HUES64 (cell line): Measurements from ENCODE around the gene SPSB3.

ENCODE experiments used
- H3K27ac ChIP-seq: 2 replicates; pipeline ENCODE4 v1.7.0; 2013; ENCODE audit warnings: low read depth, low read length, inconsistent platforms
- H3K27me3 ChIP-seq: 2 replicates; pipeline ENCODE4 v1.6.1; 2013; ENCODE audit warnings: mild to moderate bottlenecking, low read length; ENCODE audit not compliant: insufficient read depth
- H3K36me3 ChIP-seq: 2 replicates; pipeline ENCODE4 v1.6.1; 2013; ENCODE audit warnings: mild to moderate bottlenecking, low read length; ENCODE audit not compliant: insufficient read depth
- H3K4me1 ChIP-seq: 2 replicates; pipeline ENCODE4 v1.6.1; 2013; ENCODE audit warnings: mild to moderate bottlenecking, low read length, moderate library complexity; ENCODE audit not compliant: insufficient read depth
- H3K4me3 ChIP-seq: 2 replicates; pipeline ENCODE4 v1.5.1; 2013; ENCODE audit warnings: mild to moderate bottlenecking, low read length, moderate library complexity
- H3K9ac ChIP-seq: 2 replicates; pipeline ENCODE4 v1.6.1; 2013; ENCODE audit warnings: mild to moderate bottlenecking, low read depth, low read length
- H3K9me3 ChIP-seq: 2 replicates; pipeline ENCODE4 v1.6.1; 2013; ENCODE audit warnings: low read depth, low read length; ENCODE audit not compliant: insufficient read depth
- WGBS: fragments of 150-250, 120-280 bp; methylation state at CpG from one replicate; pipeline ENCODE4 v1.1.7; 2013; ENCODE audit warnings: missing lambda C conversion rate; 5-methylcytosine and 5-hydroxymethylcytosine counted together

Gene SPSB3

GRCh38 chr16:1792836-1793577, 10.6 kb upstream of the SPSB3 start:
- WGBS = 96% methylated on average over 33 of the region's 33 CpGs

GRCh38 chr16:1791943-1792812, 9.8 kb upstream of the SPSB3 start:
- Histone ChIP-seq H3K9ac (no peak overlapping the region), H3K36me3 (peaks cover 16% of the 10 kb centered on the region), H3K4me1 (no peaks in the 10 kb centered on the region), H3K9me3 (peaks cover 2% of the 10 kb centered on the region; the same call in 1 of the 2 replicates), H3K27me3 (no peaks in the 10 kb centered on the region), H3K4me3 (no peak overlapping the region), H3K27ac (no peak overlapping the region)
- WGBS = 93% methylated on average over 59 of the region's 59 CpGs

More at GRCh38 chr16:1792836-1793577, 10.6 kb upstream of the SPSB3 start:
- Histone ChIP-seq H3K9ac (no peak overlapping the region), H3K4me3 (no peak overlapping the region), H3K4me1 (no peaks in the 10 kb centered on the region), H3K27me3 (no peaks in the 10 kb centered on the region), H3K9me3 (peaks cover 9% of the 10 kb centered on the region), H3K36me3 (peaks cover 11% of the 10 kb centered on the region), H3K27ac (no peak overlapping the region)

- no peak overlapping the region for H3K27ac ChIP-seq
- 94% methylated on average over 53 of the region's 53 CpGs for WGBS
- H3K9me3 ChIP-seq = no peaks in the 10 kb centered on the region
- no peaks in the 10 kb centered on the region for H3K4me1 ChIP-seq
- no peaks in the 10 kb centered on the region for H3K27me3 ChIP-seq
- H3K4me3 ChIP-seq = no peak overlapping the region
- H3K36me3 ChIP-seq = peaks cover 21% of the 10 kb centered on the region
- no peak overlapping the region for H3K9ac ChIP-seq
Observed at GRCh38 chr16:1791256-1791942, 9.0 kb upstream of the SPSB3 start.

- H3K27ac ChIP-seq = no peak overlapping the region
- H3K27me3 ChIP-seq = no peaks in the 10 kb centered on the region
- no peak overlapping the region for H3K9ac ChIP-seq
- H3K36me3 ChIP-seq = peaks cover 26% of the 10 kb centered on the region
- 97% methylated on average over 44 of the region's 44 CpGs for WGBS
- H3K9me3 ChIP-seq = no peaks in the 10 kb centered on the region
- H3K4me1 ChIP-seq = no peaks in the 10 kb centered on the region
- H3K4me3 ChIP-seq = no peak overlapping the region
Observed at GRCh38 chr16:1790611-1791255, 8.4 kb upstream of the SPSB3 start.

- no peaks in the 10 kb centered on the region for H3K9me3 ChIP-seq
- H3K27ac ChIP-seq = no peak overlapping the region
- H3K27me3 ChIP-seq = no peaks in the 10 kb centered on the region
- WGBS = 95% methylated on average over 15 of the region's 15 CpGs
- no peaks in the 10 kb centered on the region for H3K4me1 ChIP-seq
- no peak overlapping the region for H3K4me3 ChIP-seq
- peaks cover 28% of the 10 kb centered on the region for H3K36me3 ChIP-seq
- no peak overlapping the region for H3K9ac ChIP-seq
Observed at GRCh38 chr16:1790261-1790610, 7.9 kb upstream of the SPSB3 start.

- 93% methylated on average over 21 of the region's 25 CpGs for WGBS
- Histone ChIP-seq H3K27ac (no peak overlapping the region), H3K9ac (no peak overlapping the region), H3K36me3 (peaks cover 30% of the 10 kb centered on the region), H3K9me3 (no peaks in the 10 kb centered on the region), H3K27me3 (no peaks in the 10 kb centered on the region), H3K4me3 (no peak overlapping the region), H3K4me1 (no peaks in the 10 kb centered on the region)
Observed at GRCh38 chr16:1789643-1790045, 7.3 kb upstream of the SPSB3 start.

- H3K4me1 ChIP-seq = no peaks in the 10 kb centered on the region
- H3K27me3 ChIP-seq = no peaks in the 10 kb centered on the region
- H3K9ac ChIP-seq = no peak overlapping the region
- H3K9me3 ChIP-seq = no peaks in the 10 kb centered on the region
- H3K4me3 ChIP-seq = no peak overlapping the region
- no peak overlapping the region for H3K27ac ChIP-seq
- whole genome bisulfite sequencing = 90% methylated on average over 19 of the region's 19 CpGs
- H3K36me3 ChIP-seq = peaks cover 30% of the 10 kb centered on the region
Observed at GRCh38 chr16:1788708-1789100, 6.3 kb upstream of the SPSB3 start.

- peaks cover 30% of the 10 kb centered on the region for H3K36me3 ChIP-seq
- WGBS = 94% methylated on average over 38 of the region's 38 CpGs
Observed at GRCh38 chr16:1788095-1788707, 5.8 kb upstream of the SPSB3 start.

GRCh38 chr16:1787322-1788094, 5.1 kb upstream of the SPSB3 start:
- Histone ChIP-seq H3K4me3 (no peak overlapping the region), H3K4me1 (no peaks in the 10 kb centered on the region), H3K27ac (no peak overlapping the region), H3K9me3 (no peaks in the 10 kb centered on the region), H3K9ac (no peak overlapping the region), H3K27me3 (no peaks in the 10 kb centered on the region), H3K36me3 (peaks cover 30% of the 10 kb centered on the region)
- WGBS = 96% methylated on average over 44 of the region's 44 CpGs

More at GRCh38 chr16:1788095-1788707, 5.8 kb upstream of the SPSB3 start:
- Histone ChIP-seq H3K4me3 (no peak overlapping the region), H3K27me3 (no peaks in the 10 kb centered on the region), H3K27ac (no peak overlapping the region), H3K9ac (no peak overlapping the region), H3K4me1 (no peaks in the 10 kb centered on the region), H3K9me3 (no peaks in the 10 kb centered on the region)

- H3K27ac ChIP-seq = no peak overlapping the region
- H3K9ac ChIP-seq = no peak overlapping the region
- H3K9me3 ChIP-seq = no peaks in the 10 kb centered on the region
- 94% methylated on average over 6 of the region's 6 CpGs for WGBS
- H3K4me3 ChIP-seq = no peak overlapping the region
- H3K27me3 ChIP-seq = no peaks in the 10 kb centered on the region
- H3K36me3 ChIP-seq = peaks cover 30% of the 10 kb centered on the region
- no peaks in the 10 kb centered on the region for H3K4me1 ChIP-seq
Observed at GRCh38 chr16:1787056-1787321, 4.6 kb upstream of the SPSB3 start.
